GM12878 (cell line): Measurements from ENCODE around the gene MARCHF10. TPM values are rescaled to one million over a fixed set of nuclear protein-coding genes. Genes with fewer than 3 reads are reported as not detected.
"Not testable (repeated sequence)": the region's sequence is repeated elsewhere in the genome, so short reads cannot be mapped to it uniquely, and the experiment has no call there.

Source experiments
- ATAC-seq: fragments of 200-7000 bp; cut with Tn5 transposase; 3 replicates; pipeline ENCODE4 v1.9.1; 2020; ENCODE audit warnings: mild to moderate bottlenecking, moderate library complexity
- BruUV-seq: library from RNA; stranded (reverse); fragments of 400-500 nt; replicated peaks from 2 replicates; lab custom pipeline; 2021; lab: Mats Ljungman, UMichigan
- CTCF ChIA-PET: fragments of 300-600 bp; sonication (Branson Sonifier 250); formaldehyde crosslinking; extraction: SDS; loops from one replicate; lab custom pipeline; 2021; ENCODE audit warnings: inconsistent platforms; lab: Yijun Ruan, JAX
- POLR2A ChIA-PET: fragments of 350-600 bp; formaldehyde crosslinking; extraction: SDS; loops from one replicate; lab custom pipeline; 2021; ENCODE audit warnings: inconsistent platforms; lab: Charles Lee
- RAD21 ChIA-PET: fragments of 300-600 bp; sonication (Branson Sonifier 250); formaldehyde crosslinking; loops from one replicate; lab custom pipeline; 2023; ENCODE audit warnings: antibody characterized with exemption; ENCODE audit not compliant: unreplicated experiment; lab: Charles Lee
- SMC1A ChIA-PET: fragments of 300-600 bp; sonication (Branson Sonifier 250); formaldehyde crosslinking; loops from one replicate; lab custom pipeline; 2023; ENCODE audit not compliant: unreplicated experiment, uncharacterized antibody; lab: Charles Lee
- DNase-seq: peaks from one replicate; pipeline ENCODE4 v3.0.0-alpha.2; 2011; ENCODE audit warnings: low read depth, low spot score
- FAIRE-seq: peaks from 3 replicates; lab custom pipeline; 2011; peaks lifted over from hg19 to GRCh38; lab: Jason Lieb, UNC
- H2AFZ ChIP-seq: 2 replicates; pipeline ENCODE4 v1.6.0; 2011; ENCODE audit warnings: low read depth, low read length, control low read depth; ENCODE audit not compliant: control insufficient read depth
- H3K27ac ChIP-seq: 2 replicates; pipeline ENCODE4 v1.5.1; 2011; ENCODE audit warnings: control low read depth; ENCODE audit not compliant: control insufficient read depth, insufficient read depth
- H3K27me3 ChIP-seq, 2 experiments: replicated peaks in 1 of 2; 2 replicates each; pipeline versions ENCODE4 v1.6.0 to v1.6.1; 2011; ENCODE audit warnings: low read length in 1 of 2; ENCODE audit not compliant: control insufficient read depth in 2 of 2, insufficient read depth in 2 of 2
- H3K36me3 ChIP-seq, 2 experiments: 2 replicates each; pipeline ENCODE4 v1.5.1; 2011; ENCODE audit warnings: low read length in 1 of 2; ENCODE audit not compliant: control insufficient read depth in 2 of 2, insufficient read depth in 2 of 2
- H3K4me1 ChIP-seq: 2 replicates; pipeline ENCODE4 v1.6.1; 2011; ENCODE audit warnings: mild to moderate bottlenecking, low read length, moderate library complexity, mixed read lengths; ENCODE audit not compliant: control insufficient read depth, insufficient read depth
- H3K4me2 ChIP-seq: 2 replicates; pipeline ENCODE4 v1.6.0; 2011; ENCODE audit warnings: control low read depth; ENCODE audit not compliant: control insufficient read depth, insufficient read depth
- H3K4me3 ChIP-seq: fragments of 200-600 bp; sonication (generic); 2 replicates; pipeline ENCODE4 v1.5.1; 2016
- H3K79me2 ChIP-seq: 2 replicates; pipeline ENCODE4 v1.6.0; 2011; ENCODE audit warnings: low read length; ENCODE audit not compliant: control insufficient read depth, insufficient read depth
- H3K9ac ChIP-seq: 2 replicates; pipeline ENCODE4 v1.8.0; 2011; ENCODE audit warnings: low read length, control low read depth, mixed read lengths; ENCODE audit not compliant: control insufficient read depth, insufficient read depth
- H3K9me3 ChIP-seq: replicated peaks from 3 replicates; pipeline ENCODE4 v1.5.1; 2011; ENCODE audit warnings: mild to moderate bottlenecking, low read length; ENCODE audit not compliant: control insufficient read depth, insufficient read depth
- H4K20me1 ChIP-seq: 2 replicates; pipeline ENCODE4 v1.6.0; 2011; ENCODE audit not compliant: control insufficient read depth, insufficient read depth
- EGR1 ChIP-seq, 2 experiments: IDR thresholded peaks; 1 replicate in 1 of 2; 2 replicates in 1 of 2; pipeline ENCODE4 v1.6.1; 2011 to 2012; ENCODE audit warnings: low read depth in 2 of 2, low read length in 2 of 2, borderline replicate concordance in 1 of 2, mild to moderate bottlenecking in 1 of 2, moderate library complexity in 1 of 2
- HDAC2 ChIP-seq: fragments of 200-600 bp; sonication (generic); IDR thresholded peaks from 2 replicates; pipeline ENCODE4 v1.6.1; 2017
- IRF4 ChIP-seq: IDR thresholded peaks from 2 replicates; pipeline ENCODE4 v1.6.1; 2011; ENCODE audit warnings: low read depth, low read length
- NR2C1 ChIP-seq: fragments of 450-650 bp; IDR thresholded peaks from 2 replicates; pipeline ENCODE4 v1.6.1; 2017; ENCODE audit warnings: antibody characterized with exemption, mild to moderate bottlenecking, moderate library complexity
- POLR2A ChIP-seq: IDR thresholded peaks from 2 replicates; pipeline ENCODE4 v1.6.1; 2011; ENCODE audit warnings: low read depth, mild to moderate bottlenecking, low read length
- SIN3A ChIP-seq: IDR thresholded peaks from 2 replicates; pipeline ENCODE4 v1.6.1; 2012; ENCODE audit warnings: low read depth, low read length, improper control_type of control experiment
- SREBF1 ChIP-seq: IDR thresholded peaks from 2 replicates; pipeline ENCODE4 v1.6.1; 2012; ENCODE audit warnings: mild to moderate bottlenecking, low read length
- ZSCAN29 ChIP-seq: fragments of 450-650 bp; IDR thresholded peaks from 2 replicates; pipeline ENCODE4 v1.6.1; 2017; ENCODE audit warnings: mild to moderate bottlenecking, moderate library complexity
- WGBS: methylation state at CpG from one replicate; pipeline ENCODE4 v1.1.6; 2016; ENCODE audit warnings: low lambda C conversion rate; ENCODE audit not compliant: insufficient replicate concordance, insufficient coverage; ENCODE audit errors: missing lambda C conversion rate; 5-methylcytosine and 5-hydroxymethylcytosine counted together
- in situ Hi-C: fragments of 300-500 bp; cut with MboI; formaldehyde crosslinking; loops from 9 replicates; pipeline ENCODE4 v1.14.3; 2018; ENCODE audit warnings: mixed read lengths
- intact Hi-C: fragments of 100-400 bp; cut with micrococcal nuclease; formaldehyde crosslinking; loops from one replicate; pipeline ENCODE4 v1.14.2; 2022; ENCODE audit not compliant: unreplicated experiment
- polyA plus RNA-seq, 11 experiments: library from polyadenylated mRNA; depleted of rRNA in 4 of 11; unstranded in 6 of 11; stranded (reverse) in 5 of 11; fragments of >200 nt; fragmentation: Nextera tagmentation in 4 of 11; fragmentation: Illumina TruSeq in 1 of 11; extraction: Ambion mirVana in 4 of 11; extraction: Trizol in 1 of 11; gene quantifications; 1 replicate in 1 of 11; 2 replicates in 10 of 11; pipeline versions ENCODE4 v1.2.1 to v1.2.3, GENCODE V29; 2011 to 2016; ENCODE audit warnings: inconsistent platforms in 2 of 11, missing spikeins in 2 of 11, low read depth in 1 of 11
- total RNA-seq, 4 experiments: library from RNA; depleted of rRNA in 3 of 4; stranded (reverse); fragments of >200 nt in 3 of 4; fragmentation: Illumina TruSeq in 1 of 4; extraction: Trizol in 1 of 4; gene quantifications; 2 replicates each; pipeline versions ENCODE4 v1.2.1 to v1.2.3, GENCODE V29; 2013 to 2021
- TF ChIP-seq, protein P1 (sequence below): fragments of 450-650 bp; IDR thresholded peaks from 2 replicates; pipeline ENCODE4 v1.6.1; 2017; ENCODE audit warnings: mild to moderate bottlenecking
- TF ChIP-seq, protein P2 (sequence below): fragments of 150-350 bp; IDR thresholded peaks from 2 replicates; pipeline ENCODE4 v1.6.1; 2016; ENCODE audit warnings: low read depth, low read length
- TF ChIP-seq, protein P3 (sequence below): fragments of 450-650 bp; formaldehyde crosslinking; IDR thresholded peaks from 2 replicates; pipeline ENCODE4 v1.4.0; 2022; ENCODE audit warnings: mild to moderate bottlenecking, moderate library complexity

The MARCHF10 gene
- total and polyA plus RNA-seq, 10 of the 15 experiments (the other 5 are each of a cell fraction or from before 2014, with no cell fraction given), result 0.11 to 0.24 TPM; not detected in 8

GRCh38 chr17:62696256-62696655 lies 111.9 kb downstream of the MARCHF10 start (continued):
- TF ChIP-seq, protein P1, sequence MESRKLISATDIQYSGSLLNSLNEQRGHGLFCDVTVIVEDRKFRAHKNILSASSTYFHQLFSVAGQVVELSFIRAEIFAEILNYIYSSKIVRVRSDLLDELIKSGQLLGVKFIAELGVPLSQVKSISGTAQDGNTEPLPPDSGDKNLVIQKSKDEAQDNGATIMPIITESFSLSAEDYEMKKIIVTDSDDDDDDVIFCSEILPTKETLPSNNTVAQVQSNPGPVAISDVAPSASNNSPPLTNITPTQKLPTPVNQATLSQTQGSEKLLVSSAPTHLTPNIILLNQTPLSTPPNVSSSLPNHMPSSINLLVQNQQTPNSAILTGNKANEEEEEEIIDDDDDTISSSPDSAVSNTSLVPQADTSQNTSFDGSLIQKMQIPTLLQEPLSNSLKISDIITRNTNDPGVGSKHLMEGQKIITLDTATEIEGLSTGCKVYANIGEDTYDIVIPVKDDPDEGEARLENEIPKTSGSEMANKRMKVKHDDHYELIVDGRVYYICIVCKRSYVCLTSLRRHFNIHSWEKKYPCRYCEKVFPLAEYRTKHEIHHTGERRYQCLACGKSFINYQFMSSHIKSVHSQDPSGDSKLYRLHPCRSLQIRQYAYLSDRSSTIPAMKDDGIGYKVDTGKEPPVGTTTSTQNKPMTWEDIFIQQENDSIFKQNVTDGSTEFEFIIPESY, result no peak
- no peak for TF ChIP-seq ZSCAN29
- no peak for TF ChIP-seq NR2C1
- TF ChIP-seq HDAC2, result no peak
- no peak for TF ChIP-seq EGR1 (IDR thresholded peaks at IDR 0.05; ENCODE audit: borderline replicate concordance in 1 of 2, low read depth in 2 of 2, low read length in 2 of 2)
- TF ChIP-seq POLR2A, result no peak
- TF ChIP-seq, protein P2, sequence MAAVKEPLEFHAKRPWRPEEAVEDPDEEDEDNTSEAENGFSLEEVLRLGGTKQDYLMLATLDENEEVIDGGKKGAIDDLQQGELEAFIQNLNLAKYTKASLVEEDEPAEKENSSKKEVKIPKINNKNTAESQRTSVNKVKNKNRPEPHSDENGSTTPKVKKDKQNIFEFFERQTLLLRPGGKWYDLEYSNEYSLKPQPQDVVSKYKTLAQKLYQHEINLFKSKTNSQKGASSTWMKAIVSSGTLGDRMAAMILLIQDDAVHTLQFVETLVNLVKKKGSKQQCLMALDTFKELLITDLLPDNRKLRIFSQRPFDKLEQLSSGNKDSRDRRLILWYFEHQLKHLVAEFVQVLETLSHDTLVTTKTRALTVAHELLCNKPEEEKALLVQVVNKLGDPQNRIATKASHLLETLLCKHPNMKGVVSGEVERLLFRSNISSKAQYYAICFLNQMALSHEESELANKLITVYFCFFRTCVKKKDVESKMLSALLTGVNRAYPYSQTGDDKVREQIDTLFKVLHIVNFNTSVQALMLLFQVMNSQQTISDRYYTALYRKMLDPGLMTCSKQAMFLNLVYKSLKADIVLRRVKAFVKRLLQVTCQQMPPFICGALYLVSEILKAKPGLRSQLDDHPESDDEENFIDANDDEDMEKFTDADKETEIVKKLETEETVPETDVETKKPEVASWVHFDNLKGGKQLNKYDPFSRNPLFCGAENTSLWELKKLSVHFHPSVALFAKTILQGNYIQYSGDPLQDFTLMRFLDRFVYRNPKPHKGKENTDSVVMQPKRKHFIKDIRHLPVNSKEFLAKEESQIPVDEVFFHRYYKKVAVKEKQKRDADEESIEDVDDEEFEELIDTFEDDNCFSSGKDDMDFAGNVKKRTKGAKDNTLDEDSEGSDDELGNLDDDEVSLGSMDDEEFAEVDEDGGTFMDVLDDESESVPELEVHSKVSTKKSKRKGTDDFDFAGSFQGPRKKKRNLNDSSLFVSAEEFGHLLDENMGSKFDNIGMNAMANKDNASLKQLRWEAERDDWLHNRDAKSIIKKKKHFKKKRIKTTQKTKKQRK, result no peak
- no peak for TF ChIP-seq SREBF1
- no peak for TF ChIP-seq IRF4
- TF ChIP-seq, protein P3, sequence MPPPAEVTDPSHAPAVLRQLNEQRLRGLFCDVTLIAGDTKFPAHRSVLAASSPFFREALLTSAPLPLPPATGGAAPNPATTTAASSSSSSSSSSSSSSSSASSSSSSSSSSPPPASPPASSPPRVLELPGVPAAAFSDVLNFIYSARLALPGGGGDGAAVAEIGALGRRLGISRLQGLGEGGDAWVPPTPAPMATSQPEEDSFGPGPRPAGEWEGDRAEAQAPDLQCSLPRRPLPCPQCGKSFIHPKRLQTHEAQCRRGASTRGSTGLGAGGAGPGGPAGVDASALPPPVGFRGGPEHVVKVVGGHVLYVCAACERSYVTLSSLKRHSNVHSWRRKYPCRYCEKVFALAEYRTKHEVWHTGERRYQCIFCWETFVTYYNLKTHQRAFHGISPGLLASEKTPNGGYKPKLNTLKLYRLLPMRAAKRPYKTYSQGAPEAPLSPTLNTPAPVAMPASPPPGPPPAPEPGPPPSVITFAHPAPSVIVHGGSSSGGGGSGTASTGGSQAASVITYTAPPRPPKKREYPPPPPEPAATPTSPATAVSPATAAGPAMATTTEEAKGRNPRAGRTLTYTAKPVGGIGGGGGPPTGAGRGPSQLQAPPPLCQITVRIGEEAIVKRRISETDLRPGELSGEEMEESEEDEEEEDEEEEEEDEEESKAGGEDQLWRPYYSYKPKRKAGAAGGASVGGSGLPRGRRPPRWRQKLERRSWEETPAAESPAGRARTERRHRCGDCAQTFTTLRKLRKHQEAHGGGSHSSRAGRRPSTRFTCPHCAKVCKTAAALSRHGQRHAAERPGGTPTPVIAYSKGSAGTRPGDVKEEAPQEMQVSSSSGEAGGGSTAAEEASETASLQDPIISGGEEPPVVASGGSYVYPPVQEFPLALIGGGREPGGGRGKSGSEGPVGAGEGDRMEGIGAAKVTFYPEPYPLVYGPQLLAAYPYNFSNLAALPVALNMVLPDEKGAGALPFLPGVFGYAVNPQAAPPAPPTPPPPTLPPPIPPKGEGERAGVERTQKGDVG (CRISPR knock-in tag), result no peak
- TF ChIP-seq SIN3A, result no peak

DNA sequence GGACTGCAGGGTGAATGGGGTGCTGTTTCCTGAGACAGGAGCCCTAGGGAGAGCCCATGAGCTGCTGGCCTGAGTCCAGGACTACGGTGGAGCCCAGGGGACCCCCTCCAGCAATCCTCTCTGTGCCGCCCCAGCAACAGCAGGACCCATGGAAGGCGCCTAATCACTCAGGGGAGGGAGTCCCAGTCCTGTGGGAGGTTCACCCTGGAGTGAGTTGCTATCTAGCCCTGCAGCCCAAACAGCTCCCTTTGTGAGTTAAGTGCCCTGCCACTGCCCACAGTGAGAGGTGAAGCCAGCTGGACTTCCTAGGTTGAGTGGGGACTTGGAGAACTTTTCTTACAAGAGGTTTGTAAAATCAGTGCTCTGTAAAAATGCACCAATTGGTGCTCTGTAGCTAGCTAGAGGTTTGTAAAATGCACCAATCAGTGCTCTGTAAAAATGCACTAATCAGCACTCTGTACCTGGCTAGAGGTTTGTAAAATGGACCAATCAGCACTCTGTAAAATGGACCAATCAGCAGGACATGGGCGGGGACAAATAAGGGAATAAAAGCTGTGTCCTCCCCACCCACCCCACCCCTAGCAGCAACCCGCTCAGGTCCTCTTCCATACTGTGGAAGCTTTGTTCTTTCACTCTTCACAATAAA lies 112.9 kb downstream of the MARCHF10 start:
- H3K4me1 ChIP-seq, CTCF ChIA-PET: not testable (repeated sequence)
- in situ Hi-C loops, result loop anchor here (10.0 kb wide), 1 partner anchor 710 kb away; no protein-coding TSS in a partner anchor

More for the DNA sequence above, 112.9 kb downstream of the MARCHF10 start:
- H4K20me1 ChIP-seq, FAIRE-seq, H3K36me3 ChIP-seq, intact Hi-C loops, RAD21 ChIA-PET, H3K27me3 ChIP-seq, H2AFZ ChIP-seq, DNase-seq, ATAC-seq, H3K4me2 ChIP-seq, H3K9me3 ChIP-seq, H3K9ac ChIP-seq, POLR2A ChIA-PET, H3K27ac ChIP-seq, BruUV-seq, H3K79me2 ChIP-seq, H3K4me3 ChIP-seq: not testable (repeated sequence)
- SMC1A ChIA-PET, result interaction anchor here (0.9 kb wide), 2 partner anchors 12 to 142 kb away, joined by 3 to 4 read pairs; no protein-coding TSS in a partner anchor
- 68% methylated on average over 5 of the region's 5 CpGs for WGBS
